H1 (cell line): ENCODE data around the gene SSH2. TPM values are rescaled to one million over a fixed set of nuclear protein-coding genes. Genes with fewer than 3 reads are reported as not detected.

Experiments
- CHD2 ChIP-seq: IDR thresholded peaks from 2 replicates; pipeline ENCODE4 v1.6.1; 2012; ENCODE audit warnings: low read length, improper control_type of control experiment
- KDM5A ChIP-seq: fragments of 200-600 bp; IDR thresholded peaks from 2 replicates; pipeline ENCODE4 v1.7.1; 2012; ENCODE audit warnings: mild to moderate bottlenecking, low read length, inconsistent platforms, mixed read lengths
- NRF1 ChIP-seq: IDR thresholded peaks from 2 replicates; pipeline ENCODE4 v1.6.1; 2011; ENCODE audit warnings: mild to moderate bottlenecking, low read depth, low read length, improper control_type of control experiment
- TAF1 ChIP-seq: IDR thresholded peaks from 2 replicates; pipeline ENCODE4 v1.6.1; 2011; ENCODE audit warnings: mild to moderate bottlenecking, low read depth, low read length
- polyA plus RNA-seq, 7 experiments: library from polyadenylated mRNA; depleted of rRNA in 3 of 7; stranded (reverse) in 5 of 7; unstranded in 2 of 7; fragments of >200 nt in 5 of 7; fragments of 200-250 nt in 2 of 7; gene quantifications; 1 replicate in 5 of 7; 2 replicates in 1 of 7; 4 replicates in 1 of 7; pipeline versions ENCODE4 v1.2.1 to v1.2.3, GENCODE V29; 2011 to 2013; ENCODE audit warnings: missing spikeins in 2 of 7, mixed read lengths in 2 of 7
- total RNA-seq: library from RNA; stranded (reverse); fragmentation: NEBNext Ultra II Directional; extraction: Animal tissue kit (Norgen Biotek cat#: 25700); gene quantifications from 2 replicates; pipeline ENCODE4 v1.2.1, GENCODE V29; 2021

Gene SSH2
- total and polyA plus RNA-seq, 2 of the 8 experiments (the other 6 are each of a cell fraction or from before 2014, with no cell fraction given), result 5.2 to 15.9 TPM

DNA sequence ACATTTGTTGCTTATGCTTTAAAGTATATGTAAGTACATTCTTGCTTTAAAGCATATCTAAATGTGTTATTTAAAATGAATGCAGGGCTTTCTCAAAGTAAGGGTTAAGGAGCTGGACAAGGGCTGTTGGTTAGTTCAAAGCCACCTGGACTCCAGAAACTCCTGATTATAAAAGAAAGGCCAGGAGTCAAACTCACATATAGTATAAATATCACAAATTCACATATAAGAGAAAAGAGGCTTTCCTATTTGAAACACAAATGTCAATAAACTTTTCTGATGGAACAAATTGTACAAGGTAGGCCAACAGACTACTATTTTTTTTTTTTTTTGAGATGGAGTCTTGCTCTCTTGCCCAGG is 222.8 kb downstream of the SSH2 start (continued):
- TF ChIP-seq KDM5A (no peak), NRF1 (no peak), CHD2 (no peak), TAF1 (no peak)
